EH (cell line): ENCODE measurements around the gene ZNF549.
"Not testable (repeated sequence)": the region's sequence is repeated elsewhere in the genome, so short reads cannot be mapped to it uniquely, and the experiment has no call there.

ENCODE experiments used
- DNase-seq: peaks from one replicate; pipeline ENCODE4 v3.0.0-alpha.2; 2015; ENCODE audit warnings: low read depth

Gene ZNF549

DNA sequence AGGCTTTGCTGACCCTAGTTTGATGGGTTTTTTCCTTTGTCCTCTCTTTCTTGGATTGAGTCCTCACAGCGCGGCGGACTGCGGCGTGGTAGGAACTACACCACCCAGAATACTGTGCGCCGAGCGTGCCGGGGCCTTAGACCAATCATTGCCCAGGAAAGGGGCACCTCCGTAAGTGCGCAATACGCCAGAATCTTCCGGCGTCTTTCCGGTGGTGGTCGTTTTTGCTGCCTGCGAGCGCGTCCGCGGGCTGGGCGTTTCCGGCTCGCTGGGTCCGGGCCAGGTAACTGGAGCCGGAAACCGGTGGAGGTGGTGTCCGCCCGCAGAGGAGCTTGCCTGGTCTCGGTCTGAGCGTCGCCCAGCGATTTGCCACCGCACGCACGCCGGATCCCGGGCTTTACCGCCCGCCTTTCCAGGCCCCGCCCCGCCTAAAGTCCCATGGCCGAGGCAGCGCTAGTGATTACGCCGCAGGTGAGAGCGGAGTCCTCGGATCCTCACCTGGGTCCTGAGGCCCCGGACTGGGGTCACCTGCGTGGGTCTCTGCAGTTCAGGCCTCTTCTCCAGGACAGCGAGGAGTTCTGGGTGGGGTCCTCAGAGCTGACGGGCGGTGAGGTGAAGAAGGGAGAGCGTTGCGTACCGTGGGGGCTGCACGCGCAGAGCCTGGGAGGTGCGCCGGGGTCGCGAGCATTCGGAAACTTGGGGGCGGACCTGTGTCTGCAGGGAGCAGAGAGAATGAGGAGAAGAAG lies at the start of gene ZNF549:
TSS of gene ZNF549 (plus strand) at position 221 of the 746 bp plus-strand sequence. CDS start at position 439, 218 bp downstream.
- peak; percentile 92 for DNase-seq

GRCh38 chr19:57487477-57488298 lies 39.5 kb upstream of the ZNF549 start, which contains the start of gene ZNF419:
Gene ZNF419 (plus strand): TSS chr19:57487750. CDS start chr19:57487951, 201 bp downstream.
- peak; percentile 87 for DNase-seq

DNA sequence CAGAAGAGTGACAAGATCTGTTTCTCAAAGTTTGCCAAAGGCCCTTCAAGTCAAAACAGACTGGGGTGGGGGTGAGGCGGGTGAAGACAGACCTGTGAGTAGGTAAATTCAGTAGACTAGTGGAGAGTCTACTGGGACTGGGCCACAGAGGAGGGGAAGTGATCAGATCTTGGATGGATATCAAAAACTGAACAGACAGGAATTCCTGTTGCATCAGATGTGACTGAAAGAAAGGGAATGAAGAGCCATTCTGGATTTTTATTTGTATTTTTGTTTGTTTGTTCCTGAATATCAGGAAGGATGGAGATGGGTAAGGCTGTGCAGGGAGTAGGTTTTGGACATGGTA lies 38.9 kb upstream of the ZNF549 start:
- DNase-seq = peak; percentile 36

DNA sequence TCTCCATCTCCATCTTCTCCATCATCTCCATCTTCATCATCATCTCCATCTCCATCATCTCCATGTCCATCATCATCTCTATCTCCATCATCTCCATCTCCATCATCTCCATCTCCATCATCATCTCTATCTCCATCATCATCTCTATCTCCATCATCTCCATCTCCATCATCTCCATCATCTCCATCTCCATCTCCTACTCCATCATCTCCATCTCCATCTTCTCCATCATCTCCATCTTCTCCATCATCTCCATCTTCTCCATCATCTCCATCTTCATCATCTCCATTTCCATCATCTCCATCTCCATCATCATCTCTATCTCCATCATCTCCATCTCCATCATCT lies 27.9 kb upstream of the ZNF549 start:
- DNase-seq = not testable (repeated sequence)

DNA sequence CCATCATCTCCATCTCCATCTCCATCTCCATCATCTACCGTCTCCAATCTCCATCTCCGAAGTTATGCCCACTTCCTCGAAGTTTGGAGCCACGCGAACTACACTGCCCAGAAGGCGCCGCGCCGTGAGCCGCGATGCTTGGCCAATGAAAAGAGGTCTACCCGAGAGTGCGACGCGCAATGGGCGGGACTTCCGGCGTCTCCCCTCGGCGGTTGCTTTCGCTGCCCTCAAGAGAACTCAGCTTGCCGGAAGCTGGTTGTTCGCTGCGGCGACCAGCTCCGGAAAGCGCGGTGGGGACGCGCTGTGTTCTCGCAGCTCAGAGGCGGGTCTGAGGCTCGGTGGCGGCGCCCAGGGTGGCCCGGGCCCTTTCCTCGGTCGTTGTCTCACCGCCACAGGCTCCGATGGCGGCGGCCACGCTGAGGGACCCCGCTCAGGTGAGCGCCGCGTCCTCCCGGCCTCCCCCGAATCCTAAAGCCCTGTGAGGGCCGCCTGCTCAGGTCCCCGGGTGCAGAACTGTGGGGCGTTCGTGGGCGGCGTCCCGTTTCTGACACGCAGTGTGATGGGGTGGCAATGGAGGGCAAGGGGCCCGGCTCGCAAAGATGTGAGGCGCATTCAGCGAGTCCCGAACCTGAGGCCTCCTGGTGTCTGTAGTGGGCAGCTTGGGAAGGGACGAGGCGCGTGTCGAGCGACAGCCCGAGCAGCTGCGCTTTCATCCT lies 27.3 kb upstream of the ZNF549 start, which contains the start of gene ZNF773:
TSS of gene ZNF773 (plus strand) at position 259 of the 716 bp plus-strand sequence. CDS start at position 402, 143 bp downstream.
- peak; percentile 95 for DNase-seq

- DNase-seq = peak; percentile 62
These were observed 26.8 kb upstream of the ZNF549 start for GRCh38 chr19:57500400-57500799.

DNA sequence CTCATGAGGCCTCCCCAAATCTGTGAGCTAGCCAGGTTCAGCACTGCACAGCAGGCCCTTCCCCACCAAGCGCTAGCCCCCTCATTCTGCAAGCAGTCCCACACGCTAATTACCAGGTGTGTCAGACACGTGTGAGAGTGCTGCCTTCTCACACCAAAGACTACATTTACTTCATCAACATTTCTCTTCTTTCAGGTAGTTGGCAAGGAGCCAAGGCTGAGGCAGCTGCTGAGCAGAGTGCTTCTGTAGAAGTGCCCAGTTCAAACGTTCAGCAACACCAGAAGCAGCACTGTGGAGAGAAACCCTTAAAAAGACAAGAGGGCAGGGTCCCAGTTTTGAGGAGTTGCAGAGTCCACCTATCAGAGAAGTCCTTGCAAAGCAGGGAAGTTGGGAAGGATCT lies 21.0 kb upstream of the ZNF549 start:
- no peak for DNase-seq

- DNase-seq = no peak
These were observed 15.7 kb upstream of the ZNF549 start for GRCh38 chr19:57511484-57511883.

GRCh38 chr19:57512845-57513244 lies 14.3 kb upstream of the ZNF549 start:
- peak; percentile 14 for DNase-seq

DNA sequence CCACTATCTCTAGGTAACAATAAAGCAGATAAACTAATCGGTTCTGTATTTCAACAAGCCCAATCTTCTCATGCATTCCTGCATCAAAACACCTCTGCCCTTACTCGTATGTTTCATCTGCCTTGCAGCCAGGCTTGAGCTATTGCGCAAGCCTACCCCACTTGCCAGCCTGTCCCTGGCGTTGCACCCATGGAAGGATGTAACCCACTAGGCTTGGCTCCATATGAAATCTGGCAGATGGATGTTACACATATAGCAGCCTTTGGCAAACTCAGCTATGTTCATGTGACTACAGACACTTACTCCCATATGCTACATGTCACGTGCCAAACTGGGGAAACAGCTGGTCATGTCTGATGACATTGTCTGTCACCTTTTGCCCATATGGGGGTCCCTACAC lies 11.9 kb upstream of the ZNF549 start:
- no peak for DNase-seq

DNA sequence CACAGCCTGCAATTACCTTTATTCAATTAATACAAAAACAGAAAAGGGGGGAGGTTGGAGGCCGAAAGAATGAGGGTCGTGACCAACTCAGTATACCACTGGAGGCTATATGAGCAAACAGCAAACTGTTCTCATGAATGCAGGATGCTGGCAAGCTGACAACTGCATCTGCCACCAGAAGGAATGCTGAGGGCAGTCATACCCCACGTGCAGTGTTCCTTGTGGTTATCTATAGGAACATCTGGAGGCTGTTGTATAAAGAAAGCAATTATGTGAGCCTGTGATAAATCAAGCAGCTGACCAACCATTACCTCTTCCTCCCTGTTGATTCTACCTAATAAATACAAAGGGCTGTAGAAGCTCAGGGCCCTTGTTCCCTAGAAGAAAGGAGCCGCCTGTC lies 9.1 kb upstream of the ZNF549 start:
- not testable (repeated sequence) for DNase-seq

DNA sequence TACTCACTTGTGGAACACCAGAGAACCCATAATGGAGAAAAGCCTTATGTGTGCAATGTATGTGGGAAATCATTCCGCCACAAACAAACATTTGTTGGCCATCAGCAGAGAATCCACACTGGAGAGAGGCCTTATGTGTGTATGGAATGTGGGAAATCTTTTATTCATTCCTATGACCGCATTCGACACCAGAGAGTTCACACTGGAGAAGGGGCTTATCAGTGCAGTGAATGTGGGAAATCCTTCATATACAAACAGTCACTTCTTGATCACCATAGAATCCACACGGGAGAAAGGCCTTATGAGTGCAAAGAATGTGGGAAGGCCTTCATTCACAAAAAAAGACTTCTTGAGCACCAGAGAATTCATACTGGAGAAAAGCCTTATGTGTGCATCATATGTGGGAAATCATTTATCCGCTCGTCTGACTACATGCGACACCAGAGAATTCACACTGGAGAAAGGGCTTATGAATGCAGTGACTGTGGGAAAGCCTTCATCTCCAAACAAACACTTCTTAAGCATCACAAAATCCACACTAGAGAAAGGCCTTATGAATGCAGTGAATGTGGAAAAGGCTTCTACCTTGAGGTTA lies 10.9 kb downstream of the ZNF549 start:
- DNase-seq = no peak

GRCh38 chr19:57546513-57546912 lies 19.4 kb downstream of the ZNF549 start:
- DNase-seq = no peak

DNA sequence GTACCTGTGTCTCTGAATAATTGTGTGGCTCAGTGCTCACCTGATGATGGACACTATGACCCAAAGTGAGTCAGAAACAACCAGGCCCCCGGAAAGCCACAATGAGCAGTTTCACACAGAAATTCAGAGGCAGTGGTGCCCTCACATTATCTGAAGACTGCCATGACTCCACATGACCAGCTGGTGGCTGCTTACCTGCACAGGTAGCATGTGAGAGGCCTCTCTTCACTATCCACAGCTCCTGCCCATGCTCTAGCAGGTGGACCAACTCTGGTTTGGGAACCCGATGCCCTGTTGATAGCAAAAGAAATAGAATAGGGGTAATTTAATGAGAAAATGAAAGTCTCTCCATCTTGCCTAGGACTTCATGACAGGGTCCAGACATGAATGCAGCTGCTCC lies 25.3 kb downstream of the ZNF549 start:
- DNase-seq = no peak

- no peak for DNase-seq
These were observed 30.5 kb downstream of the ZNF549 start for GRCh38 chr19:57557659-57558058.

DNA sequence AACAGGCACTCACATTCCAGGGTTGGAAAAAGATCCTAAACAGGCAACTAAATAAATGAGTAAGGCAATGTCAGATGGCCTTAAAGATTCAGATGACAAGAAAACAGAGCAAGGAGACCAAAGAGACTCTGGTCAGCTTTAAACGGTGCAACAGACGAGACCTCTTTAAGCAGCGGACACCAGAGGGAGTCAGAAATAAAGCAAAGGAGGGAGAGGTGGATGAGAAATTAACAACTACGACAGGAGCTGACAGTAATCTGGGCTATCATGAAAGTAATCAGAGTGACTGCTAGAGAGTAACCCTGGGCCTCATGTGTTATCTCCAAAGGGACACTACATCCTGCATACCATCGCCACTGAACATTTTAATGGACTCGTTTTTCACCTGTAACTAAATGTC lies 31.4 kb downstream of the ZNF549 start:
- DNase-seq = peak; percentile 29

DNA sequence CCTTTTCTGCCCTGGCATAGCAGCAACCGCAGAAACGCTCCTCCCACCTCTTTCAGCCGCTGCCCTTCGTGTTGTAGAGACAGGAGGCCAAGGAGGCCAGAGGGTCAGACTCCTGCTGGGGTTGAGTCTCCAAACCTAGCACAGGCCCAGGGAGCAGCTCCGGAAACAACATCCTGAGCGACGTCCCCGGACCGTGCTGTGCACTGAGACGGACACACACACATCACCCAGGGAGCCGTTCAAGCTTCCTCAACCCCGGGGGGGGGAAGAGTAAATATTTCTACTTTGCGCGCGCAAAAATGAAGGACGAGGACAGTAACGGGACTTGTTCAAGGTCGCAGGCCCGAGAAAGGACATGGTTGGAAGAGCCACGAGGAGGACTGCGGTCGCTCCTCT lies 31.9 kb downstream of the ZNF549 start:
- DNase-seq = peak; percentile 40

DNA sequence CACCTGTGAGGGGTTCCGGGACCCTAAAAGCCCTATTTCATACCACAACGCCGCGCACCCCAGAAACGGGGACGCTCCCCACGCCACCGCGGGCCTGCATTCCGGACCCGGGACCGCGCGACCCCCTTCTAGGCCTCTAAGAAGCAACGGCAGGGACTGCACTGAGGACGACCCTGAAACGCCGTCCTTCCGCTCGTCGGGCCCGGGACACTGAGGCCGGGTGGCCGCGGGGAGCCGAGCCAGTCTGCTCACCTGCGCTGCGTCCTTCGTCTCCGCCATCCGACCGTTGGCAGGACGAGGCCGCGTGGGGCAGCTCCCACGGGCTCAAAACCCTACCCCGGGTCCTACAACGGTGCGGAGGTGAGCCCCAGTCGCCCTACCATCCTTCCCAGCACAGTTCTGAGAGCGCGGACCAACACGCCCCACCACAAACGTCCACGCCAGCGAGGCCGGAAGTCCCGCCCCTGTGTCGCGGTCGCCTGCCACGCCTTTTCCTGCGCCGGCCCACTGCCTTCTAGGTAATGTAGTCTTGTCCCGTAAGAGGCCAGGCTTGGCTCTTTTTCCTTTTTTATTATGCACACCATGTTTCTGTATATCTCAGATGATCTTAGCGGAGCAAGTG lies 32.4 kb downstream of the ZNF549 start, which contains the start of gene ZNF550:
TSS of gene ZNF550 (minus strand) at position 460 of the 622 bp plus-strand sequence. CDS start at position 279, 181 bp downstream.
- DNase-seq = peak; percentile 89

DNA sequence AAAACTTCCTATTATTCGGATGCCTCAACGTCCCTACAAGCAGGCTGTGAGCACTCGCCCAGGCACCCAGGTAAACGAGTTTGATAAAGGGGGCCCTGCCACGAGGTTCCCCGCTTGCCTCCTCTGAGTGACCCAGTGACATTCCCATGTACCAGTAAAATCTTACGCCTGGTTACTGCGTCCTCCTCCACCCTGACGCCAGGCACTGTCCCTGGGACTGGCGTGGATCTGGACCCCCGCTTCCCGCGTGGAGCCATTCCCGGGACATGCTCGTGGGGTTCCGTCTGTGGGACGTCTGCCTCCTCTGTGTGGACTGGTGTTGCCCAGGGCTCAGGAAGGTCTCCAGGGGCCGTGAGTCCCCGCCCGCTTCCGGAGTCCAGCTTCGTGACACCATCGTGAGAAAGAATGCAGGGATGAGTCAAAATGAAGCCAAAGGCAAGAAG lies 32.9 kb downstream of the ZNF549 start:
- peak; percentile 93 for DNase-seq

- DNase-seq = no peak
These were observed 36.4 kb downstream of the ZNF549 start for GRCh38 chr19:57563547-57563946.
